Fibroblast of villous mesenchyme (primary cell): ENCODE measurements around the gene FMNL3. TPM values are rescaled to one million over a fixed set of nuclear protein-coding genes. Genes with fewer than 3 reads are reported as not detected.
A peak's percentile ranks its signal among the peaks of the same experiment; 100 is the strongest.

Experiments used
- DNase-seq: peaks from one replicate; pipeline ENCODE4 v3.0.0-alpha.2; 2010; ENCODE audit warnings: low read depth
- H3K4me3 ChIP-seq: 2 replicates; pipeline ENCODE4 v1.5.1; 2011; ENCODE audit warnings: low read depth, mild to moderate bottlenecking, low read length
- CTCF ChIP-seq: IDR thresholded peaks from 2 replicates; pipeline ENCODE4 v1.5.1; 2012; ENCODE audit warnings: low read depth, mild to moderate bottlenecking, low read length; ENCODE audit not compliant: insufficient read depth
- total RNA-seq: library from RNA; depleted of rRNA; stranded (reverse); fragments of >200 nt; gene quantifications from 2 replicates; pipeline ENCODE4 v1.2.3, GENCODE V29; 2012

The FMNL3 gene
- total RNA-seq, 1 donor: 22.5 TPM

DNA sequence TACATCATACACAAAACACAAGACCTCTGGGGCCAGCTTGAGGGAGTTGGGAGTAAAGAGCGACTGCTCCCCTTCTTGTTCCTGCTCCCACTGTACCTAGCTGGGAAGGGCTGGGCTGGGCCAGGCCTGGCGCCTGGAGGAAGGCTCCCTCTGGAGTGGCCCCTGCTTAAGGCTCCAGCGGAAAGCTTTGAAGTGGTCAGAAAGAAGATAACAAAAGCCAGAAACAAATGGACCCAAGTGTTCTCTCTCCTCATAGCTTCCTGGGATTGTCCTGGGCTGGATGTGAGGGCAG lies 58.5 kb downstream of the FMNL3 start:
- no peak overlapping the region for H3K4me3 ChIP-seq
- no peak for DNase-seq
- TF ChIP-seq CTCF: no peak

DNA sequence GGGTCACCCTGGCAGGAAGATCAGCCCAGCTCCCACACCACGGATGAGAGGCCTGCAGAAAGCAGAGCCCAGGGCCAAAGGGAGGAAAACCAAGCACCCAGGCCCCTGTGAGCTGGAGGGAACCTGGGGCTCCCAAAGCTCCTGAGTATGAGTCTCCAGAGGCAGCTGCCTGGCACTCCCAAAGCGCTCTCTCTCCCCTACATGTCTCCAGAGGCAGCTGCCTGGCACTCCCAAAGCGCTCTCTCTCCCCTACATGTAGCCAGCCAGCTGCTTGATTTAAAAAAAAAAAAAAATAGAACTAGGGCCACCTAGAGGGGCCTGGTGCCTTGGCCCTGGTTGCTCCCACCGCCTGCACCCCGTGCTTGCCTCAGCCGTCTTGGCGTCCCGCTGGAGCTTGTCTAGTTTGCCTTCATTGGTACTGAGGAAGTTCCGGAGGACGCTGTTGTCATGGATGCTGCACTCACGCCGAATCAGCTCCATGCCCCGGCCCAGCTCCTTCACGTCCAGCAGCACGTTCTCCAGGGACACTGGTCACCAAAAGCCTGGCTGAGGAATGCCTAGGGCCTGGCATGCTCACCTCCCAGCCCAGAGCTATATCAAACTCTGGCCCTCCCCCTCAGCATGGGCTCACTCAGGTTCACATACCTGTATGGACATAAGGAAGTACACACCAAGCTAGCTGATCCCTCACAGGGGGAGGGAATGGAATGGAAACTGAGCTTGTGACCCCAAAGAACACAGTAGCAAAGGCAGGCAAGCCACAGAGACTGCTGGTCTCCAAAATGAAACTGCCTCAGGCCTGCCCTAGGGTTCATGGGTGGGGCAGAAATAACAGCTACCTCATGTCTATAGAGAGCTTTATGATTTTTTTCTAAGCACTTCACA lies 59.1 kb downstream of the FMNL3 start:
- no peak overlapping the region for H3K4me3 ChIP-seq
- no peak for TF ChIP-seq CTCF
- no peak for DNase-seq

- no peak overlapping the region for H3K4me3 ChIP-seq
- DNase-seq: no peak
- TF ChIP-seq CTCF: no peak
Observed at GRCh38 chr12:49646871-49647654, 60.1 kb downstream of the FMNL3 start.

- H3K4me3 ChIP-seq: no peak overlapping the region
- TF ChIP-seq CTCF: no peak
- DNase-seq: no peak
Observed at GRCh38 chr12:49646331-49646830, 60.8 kb downstream of the FMNL3 start.

DNA sequence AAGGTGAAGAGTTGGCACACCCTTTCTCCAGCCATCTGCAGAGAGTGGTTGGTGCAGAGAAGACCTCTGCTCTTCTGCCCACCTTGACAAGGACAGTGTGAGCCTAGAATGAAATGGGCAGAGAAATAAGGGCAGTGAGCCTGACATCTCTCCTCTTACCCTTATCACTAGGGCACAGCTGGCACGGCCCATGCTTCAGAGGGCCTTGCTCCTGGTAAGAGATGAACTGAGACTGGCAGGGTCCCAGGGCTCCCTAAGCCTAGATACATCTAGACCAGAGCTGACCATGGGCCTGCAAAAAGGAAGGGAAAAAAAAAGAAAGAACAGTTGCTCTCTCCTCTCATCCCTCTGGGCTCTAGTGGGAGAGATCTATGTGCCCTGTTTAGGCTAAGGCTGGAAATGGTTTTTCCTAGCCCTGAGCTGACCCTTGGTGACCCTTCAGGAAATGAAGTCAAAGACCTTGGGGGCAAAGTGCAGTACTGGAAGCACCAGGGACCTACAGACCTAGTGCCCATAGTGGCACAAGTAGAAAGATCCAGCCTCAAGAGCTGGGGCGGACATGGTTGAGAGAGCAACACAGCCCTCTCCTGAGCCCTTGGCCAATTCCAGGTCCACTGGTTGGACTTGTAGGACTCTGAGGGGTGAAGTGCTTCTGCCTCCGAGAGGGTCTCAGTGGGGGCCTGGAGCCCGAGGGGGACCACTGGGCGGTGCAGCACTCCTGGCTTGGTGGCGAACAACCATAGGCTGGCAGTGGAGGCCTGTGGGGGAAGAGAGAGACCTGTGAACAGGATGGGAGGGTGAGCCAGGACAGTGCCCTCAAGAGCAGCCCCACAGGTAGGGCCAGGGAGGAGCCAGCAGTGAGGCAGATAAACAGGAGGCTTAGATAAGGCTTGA lies 61.8 kb downstream of the FMNL3 start:
- TF ChIP-seq CTCF: no peak
- no peak overlapping the region for H3K4me3 ChIP-seq
- DNase-seq: no peak

GRCh38 chr12:49644620-49644994 lies 62.6 kb downstream of the FMNL3 start:
- TF ChIP-seq CTCF: peak; percentile 99
- peak; percentile 75 for DNase-seq
- H3K4me3 ChIP-seq: no peak overlapping the region
